Ecto neural progenitor cell (in vitro differentiated cells): ENCODE measurements around the gene RAB37.

Experiments
- DNase-seq: peaks from one replicate; pipeline ENCODE4 v3.0.0-alpha.2; 2018; ENCODE audit warnings: low spot score

Gene RAB37

GRCh38 chr17:74736513-74737298, at the start of gene RAB37:
TSS of gene RAB37 (plus strand) at chr17:74737256. CDS start at chr17:74737273, 17 bp downstream.
- peak; percentile 82 for DNase-seq

GRCh38 chr17:74687886-74688285, 49.2 kb upstream of the RAB37 start:
- no peak for DNase-seq

GRCh38 chr17:74690409-74690825, 46.6 kb upstream of the RAB37 start:
- DNase-seq = no peak

- no peak for DNase-seq
Measured at GRCh38 chr17:74691151-74691550, 45.9 kb upstream of the RAB37 start.

GRCh38 chr17:74694081-74694480, 43.0 kb upstream of the RAB37 start:
- DNase-seq = no peak

GRCh38 chr17:74695629-74696028, 41.4 kb upstream of the RAB37 start:
- DNase-seq = no peak

GRCh38 chr17:74697515-74697914, 39.5 kb upstream of the RAB37 start:
- no peak for DNase-seq

GRCh38 chr17:74698069-74698468, 39.0 kb upstream of the RAB37 start:
- DNase-seq = no peak

- no peak for DNase-seq
Measured at GRCh38 chr17:74699236-74699635, 37.8 kb upstream of the RAB37 start.

- DNase-seq = no peak
Measured at GRCh38 chr17:74702116-74702871, 34.8 kb upstream of the RAB37 start.

- DNase-seq = no peak
Measured at GRCh38 chr17:74703311-74703710, 33.7 kb upstream of the RAB37 start.

- no peak for DNase-seq
Measured at GRCh38 chr17:74704544-74704943, 32.5 kb upstream of the RAB37 start.

GRCh38 chr17:74711058-74711824, 25.8 kb upstream of the RAB37 start:
- DNase-seq = no peak

- DNase-seq = no peak
Measured at GRCh38 chr17:74712301-74712700, 24.8 kb upstream of the RAB37 start.

- DNase-seq = no peak
Measured at GRCh38 chr17:74712756-74713155, 24.3 kb upstream of the RAB37 start, which contains the start of gene CD300LF. TSS of gene CD300LF (minus strand) at chr17:74712923. CDS start at chr17:74712866, 57 bp downstream.

- no peak for DNase-seq
Measured at GRCh38 chr17:74713171-74713755, 23.8 kb upstream of the RAB37 start.

- DNase-seq = no peak
Measured at GRCh38 chr17:74715144-74715543, 21.9 kb upstream of the RAB37 start.

GRCh38 chr17:74720506-74720905, 16.6 kb upstream of the RAB37 start:
- no peak for DNase-seq

GRCh38 chr17:74722782-74723181, 14.3 kb upstream of the RAB37 start:
- no peak for DNase-seq

GRCh38 chr17:74723891-74724290, 13.2 kb upstream of the RAB37 start:
- no peak for DNase-seq

- no peak for DNase-seq
Measured at GRCh38 chr17:74725111-74725510, 11.9 kb upstream of the RAB37 start.
